HepG2 (cell line): Measurements from ENCODE around the gene FAM83F. TPM values are rescaled to one million over a fixed set of nuclear protein-coding genes. Genes with fewer than 3 reads are reported as not detected.

Source experiments
- AKAP8 ChIP-seq: sonication (generic); formaldehyde crosslinking; IDR thresholded peaks from 2 replicates; pipeline ENCODE4 v1.5.1; 2020; ENCODE audit warnings: mild to moderate bottlenecking, missing genetic modification reagents
- CBX5 ChIP-seq: sonication (generic); formaldehyde crosslinking; IDR thresholded peaks from 2 replicates; pipeline ENCODE4 v1.4.0; 2020; ENCODE audit warnings: missing genetic modification reagents, borderline replicate concordance
- E2F1 ChIP-seq: sonication (generic); formaldehyde crosslinking; IDR thresholded peaks from 2 replicates; pipeline ENCODE4 v1.5.0; 2020; ENCODE audit warnings: missing genetic modification reagents
- EHMT2 ChIP-seq: fragments of 200-600 bp; sonication (generic); IDR thresholded peaks from 2 replicates; pipeline ENCODE4 v1.7.0; 2017; ENCODE audit warnings: antibody characterized with exemption, low read depth, low read length, borderline replicate concordance
- ELF1 ChIP-seq: sonication (generic); formaldehyde crosslinking; IDR thresholded peaks from 2 replicates; pipeline ENCODE4 v1.4.0; 2020; ENCODE audit warnings: missing genetic modification reagents
- GATAD1 ChIP-seq: IDR thresholded peaks from 2 replicates; pipeline ENCODE4 v1.6.1; 2016; ENCODE audit warnings: missing genetic modification reagents, missing compliant biosample characterization
- HCFC1 ChIP-seq: fragments of 150-350 bp; IDR thresholded peaks from 2 replicates; pipeline ENCODE4 v1.6.1; 2014; ENCODE audit warnings: low read depth, low read length
- HHEX ChIP-seq: IDR thresholded peaks from 2 replicates; pipeline ENCODE4 v1.6.1; 2016; ENCODE audit warnings: control low read depth
- HOMEZ ChIP-seq: IDR thresholded peaks from 2 replicates; pipeline ENCODE4 v1.6.1; 2016; ENCODE audit warnings: low read depth
- SRSF4 ChIP-seq: fragments of 200-400 bp; formaldehyde crosslinking; IDR thresholded peaks from one replicate; pipeline ENCODE4 v1.6.1; 2018; ENCODE audit warnings: mild to moderate bottlenecking, low read depth, low read length, moderate library complexity; ENCODE audit not compliant: poor library complexity, severe bottlenecking
- TRAFD1 ChIP-seq: sonication (generic); formaldehyde crosslinking; IDR thresholded peaks from 2 replicates; pipeline ENCODE4 v1.5.1; 2020; ENCODE audit warnings: missing genetic modification reagents, mild to moderate bottlenecking, borderline replicate concordance
- ZBTB10 ChIP-seq: sonication (generic); formaldehyde crosslinking; IDR thresholded peaks from 2 replicates; pipeline ENCODE4 v1.4.0; 2020; ENCODE audit warnings: missing genetic modification reagents, borderline replicate concordance
- ZNF136 ChIP-seq: sonication (generic); formaldehyde crosslinking; IDR thresholded peaks from 2 replicates; pipeline ENCODE4 v1.8.1; 2022; ENCODE audit warnings: low read depth, mild to moderate bottlenecking, moderate library complexity, missing genetic modification reagents
- ZNF281 ChIP-seq: sonication (generic); formaldehyde crosslinking; IDR thresholded peaks from 2 replicates; pipeline ENCODE4 v1.4.0; 2020; ENCODE audit warnings: missing genetic modification reagents, borderline replicate concordance
- ZNF501 ChIP-seq: sonication (generic); formaldehyde crosslinking; IDR thresholded peaks from 2 replicates; pipeline ENCODE4 v1.5.1; 2020; ENCODE audit warnings: mild to moderate bottlenecking, moderate library complexity, missing genetic modification reagents
- ZNF691 ChIP-seq: sonication (generic); formaldehyde crosslinking; IDR thresholded peaks from 2 replicates; pipeline ENCODE4 v1.4.0; 2020; ENCODE audit warnings: missing genetic modification reagents, low read depth, mild to moderate bottlenecking, borderline replicate concordance
- ZSCAN12 ChIP-seq: sonication (generic); formaldehyde crosslinking; IDR thresholded peaks from 2 replicates; pipeline ENCODE4 v1.9.0; 2021; ENCODE audit warnings: mild to moderate bottlenecking, missing genetic modification reagents
- polyA plus RNA-seq, 8 experiments: library from polyadenylated mRNA; depleted of rRNA in 3 of 8; stranded (reverse) in 7 of 8; unstranded in 1 of 8; fragments of >200 nt; fragmentation: Illumina TruSeq in 4 of 8; extraction: Trizol in 4 of 8; gene quantifications; 2 replicates each; pipeline versions ENCODE4 v1.2.1 to v1.2.3, GENCODE V29; 2011 to 2016; ENCODE audit warnings: low read depth in 4 of 8, missing spikeins in 1 of 8, mixed read lengths in 1 of 8; ENCODE audit not compliant: insufficient read depth in 1 of 8
- total RNA-seq, 5 experiments: library from RNA; depleted of rRNA; stranded (reverse); fragments of >200 nt; fragmentation: Illumina TruSeq; extraction: Trizol; gene quantifications; 2 replicates each; pipeline ENCODE4 v1.2.3, GENCODE V29; 2016; ENCODE audit warnings: low read depth in 1 of 5

Gene FAM83F
- total and polyA plus RNA-seq, 2 of the 13 experiments (the other 11 are each of a cell fraction or from before 2014, with no cell fraction given) = not detected

GRCh38 chr22:40044102-40044869 is 49.5 kb downstream of the FAM83F start (continued):
- TF ChIP-seq AKAP8 = no peak
- TF ChIP-seq HHEX = no peak
- no peak; the same call in 1 of the 2 replicates for TF ChIP-seq ZNF281 (CRISPR knock-in tag)
- no peak for TF ChIP-seq E2F1 (CRISPR knock-in tag)
- no peak; the same call in 1 of the 2 replicates for TF ChIP-seq EHMT2
- TF ChIP-seq ZNF501 = peak; percentile 92
- TF ChIP-seq ZBTB10 = 0 out of 2 replicates have a peak, but pooled peaks have one; percentile 71
- no peak; the same call in 1 of the 2 replicates for TF ChIP-seq CBX5 (CRISPR knock-in tag)
- TF ChIP-seq HOMEZ (CRISPR knock-in tag) = peak; percentile 60; the same call in 1 of the 2 replicates
- peak; percentile 66; the same call in 1 of the 2 replicates for TF ChIP-seq ZSCAN12 (CRISPR knock-in tag)
- TF ChIP-seq ELF1 (CRISPR knock-in tag) = peak; percentile 65
- no peak for TF ChIP-seq ZNF136 (CRISPR knock-in tag)
- TF ChIP-seq SRSF4 = no peak
- no peak for TF ChIP-seq ZNF691
- TF ChIP-seq HCFC1 = no peak
- peak; percentile 92 for TF ChIP-seq GATAD1 (CRISPR knock-in tag)
- TF ChIP-seq TRAFD1 (CRISPR knock-in tag) = no peak
